MCF 10A (cell line): ENCODE data around the gene SBNO1. TPM values are rescaled to one million over a fixed set of nuclear protein-coding genes. Genes with fewer than 3 reads are reported as not detected.
"Not testable (repeated sequence)": the region's sequence is repeated elsewhere in the genome, so short reads cannot be mapped to it uniquely, and the experiment has no call there.

Experiments
- BruUV-seq: library from RNA; stranded (reverse); fragments of 400-500 nt; replicated peaks from 2 replicates; lab custom pipeline; 2021; lab: Mats Ljungman, UMichigan
- CTCF ChIA-PET: fragments of 300-600 bp; sonication (Branson Sonifier 250); formaldehyde crosslinking; extraction: SDS; loops from one replicate; lab custom pipeline; 2021; ENCODE audit warnings: antibody characterized with exemption, inconsistent platforms; lab: Yijun Ruan, JAX
- POLR2A ChIA-PET: fragments of 300-600, 350-650 bp; sonication (Branson Sonifier 250); formaldehyde crosslinking; extraction: SDS; loops from one replicate; lab custom pipeline; 2020; ENCODE audit warnings: antibody characterized with exemption, inconsistent platforms; lab: Yijun Ruan, JAX
- DNase-seq: peaks from one replicate; pipeline ENCODE4 v3.0.0-alpha.2; 2018; ENCODE audit not compliant: unreplicated experiment
- H3K27ac Mint-ChIP-seq: one replicate; pipeline ENCODE4 v1.8.0; 2022; ENCODE audit warnings: mild to moderate bottlenecking, low read depth, mixed read lengths; ENCODE audit not compliant: unreplicated experiment
- H3K27me3 Mint-ChIP-seq: one replicate; pipeline ENCODE4 v1.8.0; 2022; ENCODE audit warnings: mixed read lengths; ENCODE audit not compliant: insufficient read depth, unreplicated experiment
- H3K36me3 Mint-ChIP-seq: one replicate; pipeline ENCODE4 v1.8.0; 2022; ENCODE audit warnings: mild to moderate bottlenecking, moderate library complexity, mixed read lengths; ENCODE audit not compliant: insufficient read depth, unreplicated experiment
- H3K4me1 Mint-ChIP-seq: one replicate; pipeline ENCODE4 v1.8.0; 2022; ENCODE audit warnings: mixed read lengths; ENCODE audit not compliant: insufficient read depth, unreplicated experiment
- H3K4me3 Mint-ChIP-seq: one replicate; pipeline ENCODE4 v1.8.0; 2022; ENCODE audit warnings: mild to moderate bottlenecking, moderate library complexity, mixed read lengths; ENCODE audit not compliant: unreplicated experiment
- H3K9me3 Mint-ChIP-seq: one replicate; pipeline ENCODE4 v1.8.0; 2022; ENCODE audit warnings: mixed read lengths; ENCODE audit not compliant: unreplicated experiment
- intact Hi-C: fragments of 100-400 bp; cut with micrococcal nuclease; formaldehyde crosslinking; loops from 2 replicates; pipeline ENCODE4 v1.14.1; 2022
- total RNA-seq: library from RNA; stranded (reverse); gene quantifications from 2 replicates; pipeline ENCODE4 v1.2.3, GENCODE V29; 2022
- TF ChIP-seq, protein P1 (sequence below): fragments of 200-600 bp; IDR thresholded peaks from one replicate; pipeline ENCODE4 v1.8.0; 2022; ENCODE audit warnings: antibody characterized with exemption, mild to moderate bottlenecking; ENCODE audit not compliant: unreplicated experiment

The SBNO1 gene
- total RNA-seq, 1 experiment from 2014 or later, result 30.3 TPM

DNA sequence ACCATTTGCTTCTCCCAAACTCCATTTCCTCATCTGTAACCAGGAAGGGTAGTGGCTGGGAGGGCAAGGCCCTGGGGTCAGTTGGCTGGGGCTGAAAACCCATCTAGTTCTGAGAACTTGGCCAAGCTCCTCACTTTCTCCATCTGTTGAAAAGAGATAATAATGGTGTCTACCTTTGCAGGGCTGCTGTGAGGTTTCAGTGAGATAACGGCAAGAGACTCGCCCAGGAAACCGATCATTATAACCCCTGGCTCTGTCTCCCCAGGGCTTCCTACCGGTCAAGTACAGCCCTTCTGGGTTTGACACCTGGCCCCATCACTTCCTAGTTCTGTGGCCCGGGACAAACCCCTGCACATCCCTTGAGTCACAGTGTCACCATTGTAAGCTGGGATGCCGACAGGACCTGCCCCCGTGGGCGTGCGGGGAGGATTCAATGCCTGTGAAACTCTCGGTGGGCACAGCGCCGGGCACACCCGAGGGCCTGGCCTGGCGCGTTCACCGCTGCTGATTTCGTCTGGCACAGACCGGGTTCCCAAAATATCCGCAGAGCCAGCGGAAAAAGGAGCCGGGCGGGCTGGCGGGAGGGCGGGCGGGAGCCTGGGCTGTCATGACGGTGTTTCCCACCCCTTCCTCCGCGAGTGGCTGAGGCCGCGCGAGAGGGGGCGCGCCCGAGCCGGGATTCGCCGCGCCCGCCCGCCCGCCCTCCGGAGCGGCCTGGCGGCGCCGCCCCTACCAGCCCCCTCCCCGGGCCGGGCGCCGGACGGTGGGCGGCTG, 23.7 kb upstream of the SBNO1 start:
- Mint-ChIP-seq H3K4me1 (peaks cover 21% of the 10 kb centered on the region), H3K4me3 (peak overlapping the region; percentile 68), H3K27me3 (no peaks in the 10 kb centered on the region), H3K9me3 (no peaks in the 10 kb centered on the region), H3K27ac (no peak overlapping the region), H3K36me3 (peaks cover 29% of the 10 kb centered on the region)
- intact Hi-C loops, result loop anchor here (5.0 kb wide), 1 partner anchor 194 kb away; the partner anchor contains the start of gene TMED2
- CTCF ChIA-PET, result interaction anchor here (1.3 to 1.5 kb wide), 3 partner anchors 18 to 193 kb away, joined by 3 to 6 read pairs (median 6); no protein-coding TSS in a partner anchor
- DNase-seq, result peak; percentile 71
- BruUV-seq, result no TSS peak
- TF ChIP-seq, protein P1, sequence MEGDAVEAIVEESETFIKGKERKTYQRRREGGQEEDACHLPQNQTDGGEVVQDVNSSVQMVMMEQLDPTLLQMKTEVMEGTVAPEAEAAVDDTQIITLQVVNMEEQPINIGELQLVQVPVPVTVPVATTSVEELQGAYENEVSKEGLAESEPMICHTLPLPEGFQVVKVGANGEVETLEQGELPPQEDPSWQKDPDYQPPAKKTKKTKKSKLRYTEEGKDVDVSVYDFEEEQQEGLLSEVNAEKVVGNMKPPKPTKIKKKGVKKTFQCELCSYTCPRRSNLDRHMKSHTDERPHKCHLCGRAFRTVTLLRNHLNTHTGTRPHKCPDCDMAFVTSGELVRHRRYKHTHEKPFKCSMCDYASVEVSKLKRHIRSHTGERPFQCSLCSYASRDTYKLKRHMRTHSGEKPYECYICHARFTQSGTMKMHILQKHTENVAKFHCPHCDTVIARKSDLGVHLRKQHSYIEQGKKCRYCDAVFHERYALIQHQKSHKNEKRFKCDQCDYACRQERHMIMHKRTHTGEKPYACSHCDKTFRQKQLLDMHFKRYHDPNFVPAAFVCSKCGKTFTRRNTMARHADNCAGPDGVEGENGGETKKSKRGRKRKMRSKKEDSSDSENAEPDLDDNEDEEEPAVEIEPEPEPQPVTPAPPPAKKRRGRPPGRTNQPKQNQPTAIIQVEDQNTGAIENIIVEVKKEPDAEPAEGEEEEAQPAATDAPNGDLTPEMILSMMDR, result no peak
- POLR2A ChIA-PET, result interaction anchor here (0.6 to 6.2 kb wide), 7 partner anchors 10 to 214 kb away, joined by 3 to 127 read pairs (median 4); partner anchors contain the start of genes MPHOSPH9, MTRFR, SBNO1 and SNRNP35

DNA sequence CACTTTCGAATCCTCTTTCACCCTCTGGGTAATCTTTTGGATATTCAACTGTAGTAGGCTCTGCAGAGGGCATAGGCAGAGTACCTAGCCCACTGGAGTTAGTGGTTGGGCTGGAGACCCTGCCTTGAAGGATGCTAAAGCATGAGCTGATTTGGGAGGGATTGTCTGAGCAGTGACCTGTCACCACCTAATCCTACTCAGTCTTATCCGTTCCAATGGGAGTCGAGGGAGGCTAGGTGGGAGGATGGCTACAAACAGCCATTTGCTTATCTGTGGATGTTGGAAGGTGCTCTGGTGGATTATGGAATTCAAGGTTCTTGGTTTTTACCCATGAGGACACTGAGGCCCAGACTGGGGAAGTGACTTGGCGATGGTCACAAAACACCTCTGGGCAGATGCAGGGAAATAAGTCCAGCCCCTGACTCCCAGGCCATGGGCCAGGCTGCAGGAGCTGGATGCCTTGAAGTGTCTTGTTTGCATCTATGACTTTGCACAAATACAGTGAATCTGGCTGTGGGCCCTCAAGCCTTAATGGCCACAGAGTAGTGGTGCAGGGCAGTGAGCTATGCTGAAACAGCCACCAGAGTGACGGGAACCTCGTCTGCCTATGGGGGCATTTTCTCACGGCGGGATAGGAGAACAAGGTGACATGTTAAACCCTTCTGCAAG, 23.0 kb upstream of the SBNO1 start:
- TF ChIP-seq, protein P1, result no peak
- Mint-ChIP-seq H3K36me3 (peaks cover 24% of the 10 kb centered on the region), H3K9me3 (no peaks in the 10 kb centered on the region), H3K27me3 (no peaks in the 10 kb centered on the region), H3K27ac (no peak overlapping the region), H3K4me1 (peaks cover 21% of the 10 kb centered on the region), H3K4me3 (peak overlapping the region; percentile 68)
- POLR2A ChIA-PET, result interaction anchor here (0.6 to 6.2 kb wide), 6 partner anchors 11 to 214 kb away, joined by 3 to 127 read pairs (median 4); partner anchors contain the start of genes MPHOSPH9, MTRFR and SBNO1
- DNase-seq, result no peak
- BruUV-seq, result no TSS peak
- CTCF ChIA-PET, result interaction anchor here (0.5 to 1.5 kb wide), 4 partner anchors 19 to 194 kb away, joined by 3 to 6 read pairs (median 4); no protein-coding TSS in a partner anchor
- intact Hi-C loops, result loop anchor here (5.0 kb wide), 1 partner anchor 195 kb away; the partner anchor contains the start of gene TMED2

DNA sequence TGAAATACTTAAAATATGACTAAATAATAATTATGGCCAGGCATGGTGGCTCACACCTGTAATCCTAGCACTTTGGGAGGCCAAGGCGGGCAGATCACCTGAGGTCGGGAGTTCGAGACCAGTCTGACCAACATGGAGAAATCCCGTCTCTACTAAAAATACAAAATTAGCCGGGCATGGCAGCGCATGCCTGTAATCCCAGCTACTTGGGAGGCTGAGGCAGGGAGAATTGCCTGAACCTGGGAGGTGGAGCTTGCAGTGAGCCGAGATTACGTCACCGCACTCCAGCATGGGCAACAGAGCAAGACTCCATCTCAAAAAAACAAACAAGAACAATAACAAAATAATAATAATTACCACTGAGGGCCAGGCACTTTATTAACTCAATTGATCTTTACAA, 20.9 kb upstream of the SBNO1 start:
- not testable (repeated sequence) for BruUV-seq, H3K36me3 Mint-ChIP-seq, DNase-seq

DNA sequence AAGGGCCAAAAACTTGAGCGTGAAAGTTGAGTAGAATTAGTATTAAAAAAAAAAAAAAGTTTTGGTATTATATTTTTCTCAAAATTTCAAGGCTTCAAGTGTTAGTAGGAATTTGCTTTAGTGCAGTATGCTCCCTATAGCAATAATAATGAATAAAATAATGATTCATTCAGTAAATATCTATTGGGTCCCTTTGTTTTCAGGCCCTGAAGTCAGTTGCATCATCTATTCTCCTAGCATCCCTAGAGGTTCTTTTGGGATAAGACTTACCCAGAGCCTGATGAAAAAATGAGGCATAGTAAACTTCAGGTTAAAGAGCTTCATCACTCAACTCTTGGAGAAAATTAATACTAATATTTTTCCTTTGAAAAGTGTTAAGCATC, 20.3 kb upstream of the SBNO1 start:
- ChIA-PET POLR2A (interaction anchor here (0.7 to 6.2 kb wide), 5 partner anchors 19 to 1160 kb away, joined by 3 to 127 read pairs (median 7); partner anchors contain the start of genes MPHOSPH9, MTRFR, RILPL2 and SBNO1), CTCF (interaction anchor here (1.1 to 2.1 kb wide), 3 partner anchors 19 to 198 kb away, joined by 3 to 9 read pairs (median 4); partner anchors contain the start of gene SBNO1)
- TF ChIP-seq, protein P1, result no peak
- H3K36me3 Mint-ChIP-seq, result peaks cover 3% of the 10 kb centered on the region
- no peaks in the 10 kb centered on the region for H3K27me3 Mint-ChIP-seq
- BruUV-seq, result no TSS peak
- peak; percentile 57 for DNase-seq
- no peaks in the 10 kb centered on the region for H3K9me3 Mint-ChIP-seq
- no peak overlapping the region for H3K27ac Mint-ChIP-seq
- H3K4me1 Mint-ChIP-seq, result peaks cover 13% of the 10 kb centered on the region
- peak overlapping the region; percentile 91 for H3K4me3 Mint-ChIP-seq
- intact Hi-C loops, result loop anchor here (5.0 kb wide), 1 partner anchor 197 kb away; the partner anchor contains the start of gene TMED2

More for the DNA sequence above, 20.9 kb upstream of the SBNO1 start:
- not testable (repeated sequence) for H3K27ac Mint-ChIP-seq, H3K27me3 Mint-ChIP-seq, H3K9me3 Mint-ChIP-seq, H3K4me3 Mint-ChIP-seq
- intact Hi-C loops, result loop anchor here (5.0 kb wide), 1 partner anchor 197 kb away; the partner anchor contains the start of gene TMED2
- ChIA-PET POLR2A (interaction anchor here (0.7 to 6.2 kb wide), 6 partner anchors 15 to 1160 kb away, joined by 3 to 127 read pairs (median 6); partner anchors contain the start of genes MPHOSPH9, MTRFR, RILPL2 and SBNO1), CTCF (interaction anchor here (0.6 to 1.5 kb wide), 7 partner anchors 20 to 1306 kb away, joined by 3 to 8 read pairs (median 3); no protein-coding TSS in a partner anchor)
- peaks cover 19% of the 10 kb centered on the region for H3K4me1 Mint-ChIP-seq
